Measurements from ENCODE around the gene CEP85L. TPM values are rescaled to one million over a fixed set of nuclear protein-coding genes. Genes with fewer than 3 reads are reported as not detected.

CEP85L gene
- total and polyA plus RNA-seq, 2 of the 4 experiments (the other 2 are of a cell fraction) = 2.3 to 25.6 TPM

- Histone ChIP-seq H3K4ac (ENCODE audit: low read depth, low read length) (no peak overlapping the region), H4K20me1 (ENCODE audit: insufficient read depth, low read length) (no peaks in the 10 kb centered on the region), H3K4me1 (ENCODE audit: control insufficient read depth, insufficient read depth, low read length) (no peaks in the 10 kb centered on the region), H3K18ac (ENCODE audit: low read depth, low read length) (no peak overlapping the region), H4K8ac (ENCODE audit: low read depth in 2 of 2, low read length in 2 of 2) (no peak overlapping the region), H2AK9ac (replicated peaks; ENCODE audit: low read depth, low read length, poor library complexity) (no peak overlapping the region), H3K79me1 (ENCODE audit: low read depth in 1 of 2, low read length in 2 of 2) (peaks cover 6 to 9% of the 10 kb centered on the region in 2 experiments; a peak in 2 of 4 replicates), H3K56ac (ENCODE audit: extremely low read depth, insufficient read depth, low read length) (no peak overlapping the region), H2AK5ac (ENCODE audit: low read depth, low read length) (no peak overlapping the region), H4K5ac (ENCODE audit: low read depth, low read length) (no peak overlapping the region), H4K91ac (ENCODE audit: insufficient read depth, low read depth, low read length) (no peak overlapping the region), H3K4me2 (ENCODE audit: low read depth, low read length) (no peak overlapping the region), H3K27me3 (ENCODE audit: control insufficient read depth, insufficient read depth, low read length) (no peaks in the 10 kb centered on the region), H2BK20ac (ENCODE audit: low read depth, low read length) (no peak overlapping the region), H3K9ac (ENCODE audit: low read depth, low read length) (no peak overlapping the region), H3K14ac (replicated peaks; ENCODE audit: low read depth, low read length) (no peak overlapping the region), H3K4me3 (ENCODE audit: insufficient read depth, low read depth, low read length) (no peak overlapping the region), H3K9me3 (ENCODE audit: control insufficient read depth, insufficient read depth, low read length) (no peaks in the 10 kb centered on the region), H2AFZ (replicated peaks; ENCODE audit: low read length, poor library complexity) (no peak overlapping the region), H2BK15ac (ENCODE audit: low read depth, low read length) (no peak overlapping the region), H2BK5ac (ENCODE audit: low read depth, low read length, poor library complexity, severe bottlenecking) (no peak overlapping the region), H3K36me3 (ENCODE audit: control insufficient read depth, insufficient read depth, low read length) (no peaks in the 10 kb centered on the region), H3K23ac (ENCODE audit: low read depth, low read length) (no peak overlapping the region), H3K27ac (ENCODE audit: insufficient read depth, low read length) (no peak overlapping the region), H2BK120ac (ENCODE audit: low read depth, low read length) (no peak overlapping the region), H3K9me1 (ENCODE audit: insufficient read depth, low read length) (no peaks in the 10 kb centered on the region)
- intact Hi-C loops (cut with micrococcal nuclease) (no loop called here), in situ Hi-C loops (cut with MboI; ENCODE audit: low sequenced_read_pairs) (no loop called here), dilution Hi-C loops (cut with HindIII; ENCODE audit: low sequenced_read_pairs, unreplicated experiment) (no loop called here)
- TF ChIP-seq RCOR1 (IDR thresholded peaks at IDR 0.05; ENCODE audit: insufficient replicate concordance, low read length) = no peak
- TF ChIP-seq BHLHE40 (IDR thresholded peaks at IDR 0.05; ENCODE audit: low read depth, low read length) = no peak
- TF ChIP-seq RAD21 (IDR thresholded peaks at IDR 0.05; ENCODE audit: low read length) = no peak
- no peak for TF ChIP-seq SMC3 (IDR thresholded peaks at IDR 0.05; ENCODE audit: low read depth, low read length)
- no peak for TF ChIP-seq NFE2L2 (IDR thresholded peaks at IDR 0.05; ENCODE audit: low read depth, low read length)
- no peak for TF ChIP-seq FOS (IDR thresholded peaks at IDR 0.05; ENCODE audit: low read depth, low read length)
- TF ChIP-seq MXI1 (IDR thresholded peaks at IDR 0.05; ENCODE audit: borderline replicate concordance, low read depth, low read length) = no peak
- TF ChIP-seq, protein P1, sequence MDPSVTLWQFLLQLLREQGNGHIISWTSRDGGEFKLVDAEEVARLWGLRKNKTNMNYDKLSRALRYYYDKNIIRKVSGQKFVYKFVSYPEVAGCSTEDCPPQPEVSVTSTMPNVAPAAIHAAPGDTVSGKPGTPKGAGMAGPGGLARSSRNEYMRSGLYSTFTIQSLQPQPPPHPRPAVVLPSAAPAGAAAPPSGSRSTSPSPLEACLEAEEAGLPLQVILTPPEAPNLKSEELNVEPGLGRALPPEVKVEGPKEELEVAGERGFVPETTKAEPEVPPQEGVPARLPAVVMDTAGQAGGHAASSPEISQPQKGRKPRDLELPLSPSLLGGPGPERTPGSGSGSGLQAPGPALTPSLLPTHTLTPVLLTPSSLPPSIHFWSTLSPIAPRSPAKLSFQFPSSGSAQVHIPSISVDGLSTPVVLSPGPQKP (IDR thresholded peaks at IDR 0.05; ENCODE audit: borderline replicate concordance, low read depth, low read length) = no peak
- no peak for TF ChIP-seq MAZ (IDR thresholded peaks at IDR 0.05; ENCODE audit: borderline replicate concordance, low read depth, low read length)
- ATAC-seq (ENCODE audit: low read depth) (no peak), DNase-seq (no peak)
- ChIA-PET CTCF (no interaction called here), POLR2A (ENCODE audit: unreplicated experiment) (no interaction called here)
- no CpG with 5 or more reads among the region's 3 CpGs for WGBS, 2 experiments (ENCODE audit: extremely low coverage in 2 of 2, insufficient read length in 1 of 2)
- BruUV-seq (replicated peaks) = no TSS peak
These were observed 107.3 kb downstream of the CEP85L start for GRCh38 chr6:118544105-118544504.
